LNCAP (cell line): ENCODE results near the gene TCL1B.

Experiments
- TF ChIP-seq, protein P1 (sequence below): fragments of 450-650 bp; IDR thresholded peaks from 2 replicates; pipeline ENCODE4 v1.5.1; 2017; ENCODE audit warnings: mild to moderate bottlenecking

The TCL1B gene

DNA sequence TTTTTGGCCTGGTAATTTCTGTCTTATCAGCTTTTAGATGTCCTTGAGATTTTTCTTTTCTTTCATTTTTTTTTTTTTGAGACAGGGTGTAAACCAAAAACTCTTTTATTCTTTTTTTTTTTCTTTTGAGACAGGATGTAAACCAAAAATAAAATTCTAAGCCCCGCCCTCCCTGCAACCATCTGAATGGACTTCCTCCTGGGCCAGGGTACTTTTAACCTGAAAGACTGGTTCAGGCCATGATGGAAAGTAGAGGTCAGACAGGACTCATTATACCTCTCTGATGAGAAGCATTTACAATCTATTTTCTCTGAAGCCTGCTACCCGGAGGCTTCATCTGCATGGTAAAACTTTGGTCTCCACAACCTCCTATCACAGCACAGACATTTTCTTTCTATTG, 33.5 kb upstream of the TCL1B start:
- TF ChIP-seq, protein P1, sequence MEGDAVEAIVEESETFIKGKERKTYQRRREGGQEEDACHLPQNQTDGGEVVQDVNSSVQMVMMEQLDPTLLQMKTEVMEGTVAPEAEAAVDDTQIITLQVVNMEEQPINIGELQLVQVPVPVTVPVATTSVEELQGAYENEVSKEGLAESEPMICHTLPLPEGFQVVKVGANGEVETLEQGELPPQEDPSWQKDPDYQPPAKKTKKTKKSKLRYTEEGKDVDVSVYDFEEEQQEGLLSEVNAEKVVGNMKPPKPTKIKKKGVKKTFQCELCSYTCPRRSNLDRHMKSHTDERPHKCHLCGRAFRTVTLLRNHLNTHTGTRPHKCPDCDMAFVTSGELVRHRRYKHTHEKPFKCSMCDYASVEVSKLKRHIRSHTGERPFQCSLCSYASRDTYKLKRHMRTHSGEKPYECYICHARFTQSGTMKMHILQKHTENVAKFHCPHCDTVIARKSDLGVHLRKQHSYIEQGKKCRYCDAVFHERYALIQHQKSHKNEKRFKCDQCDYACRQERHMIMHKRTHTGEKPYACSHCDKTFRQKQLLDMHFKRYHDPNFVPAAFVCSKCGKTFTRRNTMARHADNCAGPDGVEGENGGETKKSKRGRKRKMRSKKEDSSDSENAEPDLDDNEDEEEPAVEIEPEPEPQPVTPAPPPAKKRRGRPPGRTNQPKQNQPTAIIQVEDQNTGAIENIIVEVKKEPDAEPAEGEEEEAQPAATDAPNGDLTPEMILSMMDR: no peak

- TF ChIP-seq, protein P1: no peak
These were observed 30.8 kb upstream of the TCL1B start for GRCh38 chr14:95655461-95655860.

DNA sequence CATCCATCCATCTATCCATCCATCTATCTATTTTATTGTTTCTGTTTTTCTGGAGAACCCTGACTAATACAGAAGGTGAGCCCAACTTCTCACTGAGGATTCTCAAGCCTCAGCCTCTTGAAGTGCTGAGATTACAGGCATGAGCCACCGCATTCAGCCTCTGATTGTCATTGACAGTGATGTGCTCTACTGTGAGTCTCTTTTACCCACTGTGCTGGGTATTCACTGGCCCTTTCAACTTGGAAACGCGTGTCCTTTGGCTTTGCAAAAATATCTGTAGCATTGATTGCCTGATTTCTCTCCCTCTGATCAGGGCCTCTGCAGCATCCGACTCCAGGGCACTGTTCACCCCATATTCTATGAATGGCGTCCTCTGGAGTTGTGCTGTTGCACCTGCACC, 29.6 kb upstream of the TCL1B start:
- TF ChIP-seq, protein P1: no peak

DNA sequence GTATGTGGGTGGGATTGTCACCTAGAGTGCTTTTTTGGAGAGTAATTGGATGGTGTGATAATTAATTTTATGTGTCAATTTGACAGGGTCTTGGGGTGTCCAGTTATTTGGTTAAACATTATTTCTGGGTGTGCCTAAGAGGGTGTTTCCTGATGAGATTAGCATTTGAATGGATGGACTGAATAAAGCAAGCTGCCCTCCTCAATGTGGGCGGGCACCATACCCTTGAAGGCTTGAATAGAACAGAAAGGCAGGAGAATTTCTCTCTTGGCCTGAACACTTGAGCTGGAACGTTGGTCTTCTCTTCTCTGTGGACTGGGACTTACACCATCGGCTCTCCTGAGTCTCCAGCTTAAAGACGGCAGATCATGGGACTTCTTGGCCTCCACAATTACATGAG, 28.8 kb upstream of the TCL1B start:
- TF ChIP-seq, protein P1: no peak

- TF ChIP-seq, protein P1: no peak
These were observed 26.8 kb upstream of the TCL1B start for GRCh38 chr14:95659293-95659989.

GRCh38 chr14:95659990-95660385, 26.2 kb upstream of the TCL1B start:
- TF ChIP-seq, protein P1: no peak

DNA sequence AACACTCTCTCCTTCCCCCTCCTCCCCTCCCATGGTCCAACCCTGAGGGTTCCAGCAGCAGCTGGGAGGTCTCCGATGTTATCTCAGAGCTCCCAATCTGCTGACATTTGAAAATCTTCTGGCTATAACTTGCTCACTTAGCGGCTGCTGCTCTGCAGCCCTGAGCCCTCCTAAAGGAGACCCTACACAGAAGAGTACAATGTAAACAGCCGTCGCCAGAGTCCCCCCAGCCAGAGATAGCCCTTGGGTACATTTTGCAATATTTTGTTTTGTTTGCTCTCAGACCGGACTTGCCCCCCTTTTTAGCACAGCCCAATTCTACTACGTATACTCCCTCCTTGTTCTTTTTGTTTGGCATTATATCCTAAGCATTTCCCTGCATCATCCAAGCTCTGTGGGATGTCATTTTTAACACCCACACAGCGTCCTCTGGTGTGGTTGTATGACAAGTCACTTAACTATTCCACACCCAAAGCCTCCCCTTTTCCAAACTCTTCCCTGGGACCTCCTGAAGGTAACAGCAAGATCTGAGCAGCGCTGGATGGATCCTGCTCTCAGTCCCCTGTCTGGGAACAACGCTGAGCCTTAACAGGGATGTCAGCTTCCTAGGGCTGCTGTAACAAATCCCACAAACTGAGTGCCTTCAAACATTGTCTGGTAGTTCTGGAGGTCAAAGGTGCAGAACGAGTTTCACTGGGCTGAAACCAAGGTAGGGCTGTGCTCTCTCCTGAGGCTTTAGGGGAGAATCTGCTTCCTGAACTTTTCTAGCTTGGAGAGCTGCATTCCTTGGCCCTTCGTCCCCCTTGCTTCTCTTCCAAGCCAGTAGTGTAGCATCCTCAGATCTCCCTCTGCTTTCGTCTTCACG, 25.3 kb upstream of the TCL1B start:
- TF ChIP-seq, protein P1: no peak
